ENCODE results near the gene EVPL.

EVPL gene

GRCh38 chr17:76027159-76027839, at the start of gene EVPL:
Gene EVPL (minus strand): TSS chr17:76027306. CDS start chr17:76027198, 108 bp downstream.
- no peak within 1 kb of the TSS for H3K27ac ChIP-seq
- DNase-seq (ENCODE audit: low spot score) = no peak
- H3K4me3 ChIP-seq = no peak within 1 kb of the TSS
- no peak for TF ChIP-seq CTCF (IDR thresholded peaks at IDR 0.05)

DNA sequence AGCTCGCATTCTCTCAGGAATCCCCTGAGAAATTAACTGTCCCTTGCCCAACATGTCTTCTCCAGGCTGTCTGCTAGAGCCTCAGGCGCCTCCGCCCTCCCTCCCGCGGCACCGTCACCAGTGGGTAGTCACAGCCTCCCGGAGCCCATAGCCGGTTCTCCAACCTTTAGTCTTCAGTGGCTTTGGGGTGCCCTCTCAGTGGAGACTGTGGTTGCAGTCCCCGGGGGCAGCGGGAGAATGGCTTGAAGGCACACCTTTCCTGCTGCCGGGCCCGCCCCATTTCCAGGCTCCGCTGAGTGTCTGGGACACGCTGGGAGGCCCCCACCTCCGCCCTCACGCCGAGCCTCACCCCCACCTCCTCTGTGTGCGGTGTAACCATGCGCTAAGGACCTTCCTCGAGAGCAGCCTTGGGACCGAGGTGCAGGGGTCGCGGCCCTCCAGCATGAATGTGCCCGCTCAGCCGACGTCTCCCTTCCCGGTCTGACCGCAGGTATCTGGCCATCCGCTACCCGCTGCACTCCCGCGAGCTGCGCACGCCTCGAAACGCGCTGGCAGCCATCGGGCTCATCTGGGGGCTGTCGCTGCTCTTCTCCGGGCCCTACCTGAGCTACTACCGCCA, 49.1 kb upstream of the EVPL start:
- H3K27ac ChIP-seq = no peak overlapping the region
- no peak for DNase-seq (ENCODE audit: low spot score)
- TF ChIP-seq CTCF (IDR thresholded peaks at IDR 0.05) = no peak
- H3K4me3 ChIP-seq = peak overlapping the region; percentile 41

DNA sequence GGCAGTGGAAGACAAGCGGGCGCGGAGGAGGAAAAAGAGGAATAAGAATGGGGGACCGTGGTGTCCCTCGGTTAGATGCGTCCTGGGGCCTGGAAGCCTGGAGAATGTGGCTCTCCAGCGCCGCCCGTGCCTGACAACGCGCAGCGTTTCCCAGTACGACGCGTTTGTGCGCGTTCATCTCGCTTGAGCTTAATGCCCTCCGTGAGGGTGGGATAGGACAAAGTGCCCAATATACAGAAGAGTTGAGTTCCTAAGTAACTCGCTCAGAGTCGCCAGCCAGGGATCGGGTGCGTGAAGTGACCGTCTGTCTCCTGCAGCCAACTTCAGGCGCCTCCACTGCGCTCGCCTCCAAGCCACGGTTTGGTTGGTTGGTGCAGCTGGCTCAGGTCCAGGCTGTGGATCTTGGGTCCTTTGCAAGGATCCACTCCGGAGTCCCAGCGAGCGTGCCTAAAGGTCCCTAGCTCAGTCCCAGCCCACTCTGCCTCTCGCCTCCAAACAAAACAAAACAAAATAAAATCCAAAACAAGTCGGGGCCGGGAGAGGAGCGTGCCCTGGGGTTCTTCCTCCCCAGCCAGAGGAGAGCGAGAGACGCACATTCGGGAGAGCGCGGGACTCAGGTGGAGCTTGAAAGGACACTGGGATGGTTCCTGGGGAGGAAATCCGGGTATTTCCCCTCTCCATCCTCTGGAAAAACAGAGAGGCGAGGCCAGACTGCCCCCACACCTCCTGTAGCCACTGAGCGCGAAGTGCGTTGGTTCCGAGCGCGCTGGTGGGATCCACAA, 48.4 kb upstream of the EVPL start:
- H3K4me3 ChIP-seq = peak overlapping the region; percentile 39
- no peak for DNase-seq (ENCODE audit: low spot score)
- no peak for TF ChIP-seq CTCF (IDR thresholded peaks at IDR 0.05)
- no peak overlapping the region for H3K27ac ChIP-seq

DNA sequence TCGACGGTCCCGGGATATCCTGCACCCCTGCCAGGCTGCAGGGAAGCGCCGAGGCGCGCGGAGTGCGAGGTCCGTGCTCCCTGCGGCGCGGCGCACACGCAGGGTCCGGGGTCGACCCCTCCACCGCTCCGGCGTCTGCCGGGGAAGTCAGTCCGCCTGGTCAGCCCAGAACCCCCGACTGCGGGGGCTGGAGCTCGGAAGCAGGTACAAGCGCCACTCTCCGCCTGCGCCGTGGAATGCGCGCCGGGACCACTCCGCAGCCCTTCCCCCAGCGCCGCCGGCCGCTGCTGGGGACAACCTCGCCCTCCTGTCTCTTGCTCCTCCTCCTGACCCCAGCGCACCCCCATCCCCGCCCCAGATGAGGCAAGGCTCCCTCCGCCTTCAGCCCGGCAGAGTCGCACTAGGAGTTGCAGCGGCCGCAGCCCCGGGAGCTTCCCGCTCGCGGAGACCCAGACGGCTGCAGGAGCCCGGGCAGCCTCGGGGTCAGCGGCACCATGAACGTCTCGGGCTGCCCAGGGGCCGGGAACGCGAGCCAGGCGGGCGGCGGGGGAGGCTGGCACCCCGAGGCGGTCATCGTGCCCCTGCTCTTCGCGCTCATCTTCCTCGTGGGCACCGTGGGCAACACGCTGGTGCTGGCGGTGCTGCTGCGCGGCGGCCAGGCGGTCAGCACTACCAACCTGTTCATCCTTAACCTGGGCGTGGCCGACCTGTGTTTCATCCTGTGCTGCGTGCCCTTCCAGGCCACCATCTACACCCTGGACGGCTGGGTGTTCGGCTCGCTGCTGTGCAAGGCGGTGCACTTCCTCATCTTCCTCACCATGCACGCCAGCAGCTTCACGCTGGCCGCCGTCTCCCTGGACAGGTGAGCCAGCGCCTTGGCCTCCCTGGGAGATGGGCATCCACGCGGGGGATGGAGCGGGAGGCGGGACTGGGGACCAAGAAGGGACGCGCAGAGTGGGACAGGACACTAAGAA, 47.6 kb upstream of the EVPL start, which contains the start of gene GALR2:
Gene GALR2 (plus strand): TSS at position 392 of the 974 bp plus-strand sequence. CDS start 103 bp downstream, at position 495.
- no peak for DNase-seq (ENCODE audit: low spot score)
- peak within 1 kb of the TSS; percentile 39 for H3K4me3 ChIP-seq
- no peak for TF ChIP-seq CTCF (IDR thresholded peaks at IDR 0.05)
- H3K27ac ChIP-seq = no peak within 1 kb of the TSS

DNA sequence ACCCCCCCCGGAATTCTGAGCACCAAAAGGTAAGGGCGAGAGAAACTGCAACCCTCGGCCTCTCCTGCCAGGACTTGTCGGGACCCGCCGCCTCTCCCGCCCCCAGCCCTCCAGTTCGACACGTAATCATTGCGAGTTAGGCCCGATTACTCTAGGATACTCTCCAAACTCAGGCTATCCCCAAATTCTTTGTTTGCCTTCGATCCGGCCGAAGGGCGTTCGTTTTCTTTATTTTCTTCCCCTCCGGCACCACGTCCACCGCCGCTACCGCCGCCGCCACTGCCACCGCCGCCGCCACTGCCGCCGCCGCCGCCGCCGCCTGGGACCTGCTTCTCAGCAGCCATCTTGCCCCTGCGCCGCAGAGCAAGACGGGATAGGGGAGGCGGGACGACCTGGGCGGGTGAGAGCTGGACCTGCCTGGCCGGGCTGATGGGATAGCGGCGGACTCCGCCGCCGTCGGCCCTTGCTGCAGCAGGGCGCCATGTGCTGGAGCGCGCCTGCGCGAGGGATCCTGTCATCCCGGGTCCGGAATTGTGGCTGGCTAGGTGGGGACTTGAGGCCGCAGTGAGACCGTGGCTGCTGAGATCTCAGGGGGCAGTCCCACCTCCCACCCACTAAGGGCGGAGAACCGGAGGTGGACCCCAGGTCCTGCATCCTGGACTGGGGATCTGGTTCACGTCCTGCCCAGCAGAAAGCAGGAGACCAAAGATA, 45.2 kb upstream of the EVPL start, which contains the start of gene SRP68:
Gene SRP68 (minus strand): TSS at position 370 of the 711 bp plus-strand sequence. CDS start 26 bp downstream, at position 344.
- TF ChIP-seq CTCF (IDR thresholded peaks at IDR 0.05) = no peak
- Histone ChIP-seq H3K4me3 (peak within 1 kb of the TSS; percentile 82), H3K27ac (peak within 1 kb of the TSS; percentile 56 to 63)
- DNase-seq (ENCODE audit: low spot score) = peak; percentile 94
